UCSD-AML1 (cell line): ENCODE measurements around the gene PAX6.
A peak's percentile ranks its signal among the peaks of the same experiment; 100 is the strongest.

Experiments
- DNase-seq: peaks from one replicate; lab custom pipeline; 2025; ENCODE audit not compliant: unreplicated experiment; lab: John Stamatoyannopoulos, UW

PAX6 gene

GRCh38 chr11:31809541-31809856, 1.6 kb downstream of the PAX6 start:
- no peak for DNase-seq

- DNase-seq = no peak
These were observed 2.2 kb downstream of the PAX6 start for GRCh38 chr11:31808721-31809540.

- no peak for DNase-seq
These were observed 3.1 kb downstream of the PAX6 start for GRCh38 chr11:31807799-31808667.

GRCh38 chr11:31806928-31807798, 4.0 kb downstream of the PAX6 start:
- no peak for DNase-seq

- DNase-seq = no peak
These were observed 4.8 kb downstream of the PAX6 start for GRCh38 chr11:31806186-31806927.

- DNase-seq = no peak
These were observed 5.4 kb downstream of the PAX6 start for GRCh38 chr11:31805629-31806185.

GRCh38 chr11:31805037-31805628, 6.0 kb downstream of the PAX6 start:
- DNase-seq = no peak

GRCh38 chr11:31804312-31805036, 6.6 kb downstream of the PAX6 start:
- DNase-seq = peak; percentile 22

GRCh38 chr11:31803813-31804311, 7.3 kb downstream of the PAX6 start:
- DNase-seq = no peak

- DNase-seq = peak; percentile 40
These were observed 7.9 kb downstream of the PAX6 start for GRCh38 chr11:31802990-31803812.

- DNase-seq = no peak
These were observed 8.5 kb downstream of the PAX6 start for GRCh38 chr11:31802609-31802989.

GRCh38 chr11:31802000-31802551, 9.0 kb downstream of the PAX6 start:
- no peak for DNase-seq

- DNase-seq = no peak
These were observed 9.8 kb downstream of the PAX6 start for GRCh38 chr11:31801298-31801702.

- DNase-seq = no peak
These were observed 10.5 kb downstream of the PAX6 start for GRCh38 chr11:31800398-31801265.

- no peak for DNase-seq
These were observed 11.4 kb downstream of the PAX6 start for GRCh38 chr11:31799435-31800397.
